HG02973 (cell line): ENCODE results near the gene ZBTB21.
"Not testable (repeated sequence)": the region's sequence is repeated elsewhere in the genome, so short reads cannot be mapped to it uniquely, and the experiment has no call there.

Experiments
- ATAC-seq: cut with Tn5 transposase; IDR thresholded peaks from one replicate; pipeline ENCODE4 v1.9.1; 2021; ENCODE audit warnings: moderate library complexity; ENCODE audit not compliant: unreplicated experiment

ZBTB21 gene

GRCh38 chr21:41995577-41995976 lies 14.6 kb downstream of the ZBTB21 start:
- ATAC-seq: no peak

- not testable (repeated sequence) for ATAC-seq
Observed at GRCh38 chr21:41994613-41995012, 15.5 kb downstream of the ZBTB21 start.

DNA sequence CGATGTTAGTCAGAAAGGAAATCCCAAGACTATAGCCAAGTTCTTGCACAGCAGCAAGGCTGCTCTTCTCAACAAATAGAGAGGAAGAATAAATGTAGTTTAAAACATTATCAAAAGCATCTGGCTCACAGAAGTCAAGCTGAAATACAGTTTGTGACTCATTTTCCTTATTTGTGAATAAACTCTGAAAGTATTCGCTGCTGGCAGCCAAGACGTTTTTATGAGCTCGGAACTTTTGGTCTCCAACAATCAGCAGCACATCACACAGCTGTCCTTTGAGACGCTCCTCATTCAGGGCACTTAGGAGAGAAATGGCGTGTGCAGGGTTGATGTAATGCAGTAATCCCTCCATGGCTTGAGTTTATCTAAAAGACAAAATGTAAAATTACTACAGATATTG lies 16.4 kb downstream of the ZBTB21 start:
- no peak for ATAC-seq

- no peak for ATAC-seq
Observed at GRCh38 chr21:41992576-41992975, 17.6 kb downstream of the ZBTB21 start.

GRCh38 chr21:41991659-41992058 lies 18.5 kb downstream of the ZBTB21 start:
- no peak for ATAC-seq

- ATAC-seq: no peak
Observed at GRCh38 chr21:41989698-41990097, 20.5 kb downstream of the ZBTB21 start.

DNA sequence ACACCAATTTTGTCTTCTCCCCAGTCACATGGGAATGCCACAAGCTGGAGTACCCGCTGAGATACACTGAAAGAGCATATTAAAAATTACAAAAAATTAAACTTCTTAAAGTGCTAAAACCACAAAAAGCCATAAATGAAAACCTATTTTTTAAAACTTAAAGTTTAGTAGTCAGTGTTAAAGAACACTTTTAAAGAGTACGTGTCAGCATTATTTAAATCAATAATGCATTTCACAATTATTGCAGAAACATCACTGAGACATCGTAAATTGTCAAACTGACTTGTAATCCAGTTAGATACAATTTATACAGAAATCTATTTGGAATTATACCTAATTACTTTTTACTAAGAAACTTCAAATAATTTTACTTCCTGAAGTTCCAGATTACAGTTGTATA lies 22.9 kb downstream of the ZBTB21 start:
- ATAC-seq: no peak

DNA sequence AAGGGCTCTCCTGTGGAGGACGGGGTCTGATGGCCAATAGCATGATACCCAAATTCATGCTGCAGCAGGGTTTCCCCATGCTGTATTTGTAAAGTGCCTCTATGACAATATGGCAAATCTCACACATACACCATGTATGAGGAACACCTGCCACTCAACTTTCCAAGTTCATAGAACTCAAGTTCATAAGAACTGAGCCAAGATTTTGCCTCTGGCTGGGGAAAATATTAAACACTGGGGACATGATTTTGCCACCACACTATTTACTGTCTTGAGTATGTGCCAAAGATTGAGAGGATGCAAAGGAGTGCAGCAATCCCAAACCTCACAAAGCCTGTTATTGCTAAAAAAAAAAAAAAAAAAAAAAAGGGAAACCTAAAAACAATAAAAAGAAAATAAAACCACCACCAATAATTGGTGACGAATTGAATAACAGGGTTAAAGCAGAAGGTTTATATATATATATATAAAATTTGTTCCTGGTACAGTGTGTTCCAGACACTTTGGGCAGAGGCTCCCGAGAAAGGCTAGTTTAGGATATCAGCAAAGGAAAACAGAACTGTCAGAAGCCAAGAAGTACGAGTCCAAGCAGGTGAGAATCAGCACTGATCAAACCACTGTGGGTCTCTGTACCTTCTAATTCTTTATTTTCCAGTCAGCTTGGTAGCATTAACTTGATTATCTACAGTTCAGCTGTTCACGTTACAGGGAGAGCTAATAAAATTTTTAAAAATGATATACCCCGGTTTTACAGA lies 24.3 kb downstream of the ZBTB21 start:
- no peak for ATAC-seq

GRCh38 chr21:41983229-41983628 lies 26.9 kb downstream of the ZBTB21 start:
- no peak for ATAC-seq

GRCh38 chr21:41980561-41980960 lies 29.6 kb downstream of the ZBTB21 start:
- no peak for ATAC-seq

DNA sequence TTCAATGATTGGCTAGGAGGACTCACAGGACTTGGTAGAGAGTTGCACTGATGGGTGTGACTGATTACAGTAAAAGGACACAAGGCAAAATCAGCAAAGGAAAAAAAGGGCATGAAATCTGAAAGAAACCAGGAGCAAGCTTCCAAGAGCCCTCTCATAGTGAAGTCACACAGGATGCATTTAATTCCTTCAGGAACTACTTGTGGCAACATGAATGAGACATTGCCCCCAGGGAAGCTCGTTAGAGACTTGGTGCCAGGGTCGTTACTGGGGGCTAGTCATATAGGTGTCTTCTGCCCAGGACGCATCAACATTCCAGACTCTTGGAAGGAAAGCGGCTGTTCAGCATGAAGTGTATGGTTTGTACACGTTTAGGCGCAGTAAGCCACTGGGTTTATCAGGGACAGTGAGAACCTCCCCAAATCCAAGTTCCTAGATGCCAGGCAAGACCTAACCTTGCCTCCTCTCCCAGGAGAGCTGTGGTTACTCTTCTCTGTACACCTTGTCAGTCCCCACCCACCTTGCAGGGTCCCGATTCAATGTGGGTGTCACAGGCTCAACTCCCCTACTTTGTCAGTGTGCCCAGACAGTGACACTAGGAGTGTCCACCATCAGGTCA lies 30.3 kb downstream of the ZBTB21 start:
- no peak for ATAC-seq

DNA sequence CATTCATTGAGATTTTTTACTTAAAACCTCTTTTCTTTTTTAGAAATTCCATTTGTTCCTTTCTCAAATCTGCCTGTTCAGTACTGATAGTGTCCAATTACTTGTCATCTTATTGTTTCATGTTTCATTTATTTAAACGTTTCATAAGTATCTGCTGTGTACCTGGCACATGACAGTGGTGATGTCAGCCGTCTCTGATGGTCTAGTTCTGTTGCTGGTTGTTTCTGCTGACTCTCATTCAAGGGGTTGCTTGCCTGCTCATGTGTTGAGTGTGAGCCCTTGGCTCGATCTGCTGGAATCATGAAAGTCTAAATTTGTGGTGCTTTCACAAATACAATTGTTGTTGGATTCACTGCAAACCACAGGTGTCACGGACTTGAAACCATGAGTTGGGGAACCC lies 30.8 kb downstream of the ZBTB21 start:
- no peak for ATAC-seq

DNA sequence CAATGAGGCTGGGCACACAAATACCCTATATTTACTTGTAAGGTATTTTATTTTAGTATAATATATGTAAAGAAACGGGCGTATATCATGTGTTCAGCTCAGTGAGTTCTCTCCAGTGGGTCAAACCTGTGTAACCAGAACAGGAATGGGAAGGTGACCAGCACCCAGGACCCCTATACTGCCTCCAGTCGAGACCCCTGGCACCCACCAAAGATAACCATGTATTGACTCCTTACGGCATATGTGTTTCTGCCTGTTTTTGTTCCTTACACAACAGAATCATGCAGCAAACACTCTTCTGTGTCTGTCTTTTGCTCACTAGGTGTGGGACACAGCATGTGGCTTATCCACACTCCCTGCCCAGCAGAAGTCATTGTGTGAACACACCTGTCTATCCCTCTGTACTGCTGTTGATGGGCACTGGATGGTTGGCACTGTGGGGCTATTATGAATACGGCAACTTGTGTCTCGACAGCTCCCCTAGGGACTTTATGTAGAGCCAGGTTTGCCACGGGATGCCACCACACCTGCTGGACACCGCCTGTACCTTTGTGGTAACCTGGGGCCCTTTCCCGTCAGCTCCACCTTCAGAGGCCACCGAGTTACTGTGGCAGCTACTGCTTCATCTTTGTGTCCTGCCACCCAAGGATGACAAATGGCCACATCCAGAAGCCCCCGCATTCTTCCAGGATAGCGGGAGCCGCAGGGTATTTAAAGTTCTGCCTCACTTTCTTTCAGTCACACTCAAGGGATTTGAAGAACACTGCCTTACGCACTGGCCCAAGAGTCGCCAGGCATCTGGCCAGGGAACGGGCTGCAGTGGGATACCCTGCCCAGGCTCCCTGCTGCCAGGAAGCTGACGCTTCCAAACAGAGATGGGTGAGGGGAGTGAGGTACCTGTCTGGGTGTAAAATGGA lies 32.9 kb downstream of the ZBTB21 start:
- ATAC-seq: no peak

GRCh38 chr21:41976611-41977010 lies 33.5 kb downstream of the ZBTB21 start:
- no peak for ATAC-seq

DNA sequence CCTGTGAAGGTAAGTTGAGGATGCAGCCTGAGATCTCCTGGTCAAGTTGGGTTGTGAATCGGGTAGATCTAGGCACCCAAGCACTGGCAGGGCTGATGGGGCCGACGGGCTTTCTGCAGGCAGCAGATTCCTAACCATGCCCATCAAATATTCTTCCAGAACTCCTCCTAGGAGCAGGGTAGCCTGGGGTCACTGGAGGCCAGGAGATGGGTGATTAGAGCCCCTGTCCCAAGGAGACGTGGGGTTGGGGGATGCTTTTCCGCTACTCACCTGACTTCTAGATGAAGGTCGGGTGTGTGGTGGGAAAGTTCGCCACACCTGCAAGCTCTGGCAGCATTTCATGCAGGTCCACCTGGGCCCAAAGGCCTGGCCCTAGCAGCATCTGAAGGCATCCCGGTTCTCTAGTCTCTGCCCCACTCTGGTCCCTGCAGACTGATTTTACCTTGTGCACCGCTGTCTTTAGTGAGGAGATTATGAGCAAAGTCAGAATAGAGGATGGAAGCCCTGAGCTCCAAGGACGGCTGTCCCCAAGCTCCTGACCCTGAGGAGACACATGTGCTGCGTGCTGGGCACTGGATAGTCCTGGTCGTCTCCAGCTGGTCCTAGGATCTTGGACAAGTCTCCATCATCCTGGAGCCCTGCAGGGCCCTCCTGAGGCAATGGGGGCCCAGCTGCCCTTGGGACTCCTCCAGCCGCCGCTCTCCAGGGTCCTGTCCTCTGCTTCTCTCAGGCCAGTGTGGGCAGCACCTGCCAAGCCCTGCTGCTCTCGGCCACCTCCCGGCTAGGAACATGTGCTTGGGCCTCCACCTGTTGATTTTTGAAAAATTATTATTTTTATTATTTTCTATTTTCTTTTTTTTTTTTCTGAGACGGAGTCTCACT lies 34.5 kb downstream of the ZBTB21 start:
- ATAC-seq: no peak

- ATAC-seq: no peak
Observed at GRCh38 chr21:41974752-41975053, 35.5 kb downstream of the ZBTB21 start.

GRCh38 chr21:41973861-41974751 lies 36.1 kb downstream of the ZBTB21 start:
- no peak for ATAC-seq

DNA sequence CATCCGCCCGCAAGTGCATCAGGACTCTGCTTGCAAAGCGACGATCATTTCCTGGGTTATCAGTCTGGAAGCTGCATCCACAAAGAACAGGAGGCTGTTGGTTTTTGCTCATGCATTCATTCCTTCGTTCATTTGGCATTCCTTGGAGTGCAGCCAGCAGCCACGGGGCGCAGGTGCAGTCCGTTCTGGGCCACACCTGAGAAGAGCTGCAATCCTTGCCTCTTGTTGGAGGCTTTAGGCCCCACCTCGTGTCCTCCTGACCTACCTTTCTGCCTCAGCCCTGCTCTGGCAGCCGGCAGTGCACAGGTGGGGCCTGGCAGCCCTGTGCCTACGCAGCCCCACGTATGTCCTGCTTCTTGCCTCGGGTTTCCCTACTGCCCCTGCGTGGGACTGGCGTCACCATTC lies 36.7 kb downstream of the ZBTB21 start:
- no peak for ATAC-seq

DNA sequence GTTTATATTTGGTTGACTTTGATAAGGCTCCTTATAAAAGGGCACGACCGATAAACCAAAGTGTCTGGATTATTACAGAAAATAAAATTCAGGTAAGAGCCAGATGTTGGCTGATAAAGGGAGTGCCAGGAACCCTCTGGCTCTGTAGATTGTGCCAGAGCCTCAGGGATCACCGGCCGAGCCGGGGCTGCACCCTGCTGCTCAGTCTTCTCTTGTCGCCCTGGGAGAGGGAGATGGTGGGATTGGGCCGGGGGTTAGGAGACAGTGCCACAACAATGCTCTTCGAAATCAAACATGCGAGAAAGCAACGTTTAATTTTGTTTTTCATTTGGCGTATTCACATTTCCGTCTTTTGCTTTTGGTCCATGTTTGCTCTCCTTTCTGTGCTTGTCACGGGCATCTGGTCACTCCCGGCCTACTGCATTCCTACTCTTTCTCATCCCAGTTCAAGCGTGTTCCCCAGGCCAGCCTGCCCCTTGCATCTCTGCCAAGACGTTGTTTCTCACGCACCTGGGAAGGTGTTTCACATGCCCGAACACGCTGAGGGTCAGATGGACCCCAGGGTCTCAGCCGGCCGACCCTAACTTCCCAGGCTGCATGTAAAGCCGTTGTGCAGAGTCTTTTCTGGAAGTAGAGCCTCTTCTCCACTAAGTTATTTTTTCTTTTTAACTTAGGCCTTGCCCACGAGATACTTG lies 37.5 kb downstream of the ZBTB21 start:
- no peak for ATAC-seq
